Measurements from ENCODE around the gene MRPS12. TPM values are rescaled to one million over a fixed set of nuclear protein-coding genes. Genes with fewer than 3 reads are reported as not detected.
"Not testable (repeated sequence)": the region's sequence is repeated elsewhere in the genome, so short reads cannot be mapped to it uniquely, and the experiment has no call there.

MRPS12 gene
- total RNA-seq, 4 donors from 2014 or later, result 16.9 to 83.8 (median 19.2) TPM

DNA sequence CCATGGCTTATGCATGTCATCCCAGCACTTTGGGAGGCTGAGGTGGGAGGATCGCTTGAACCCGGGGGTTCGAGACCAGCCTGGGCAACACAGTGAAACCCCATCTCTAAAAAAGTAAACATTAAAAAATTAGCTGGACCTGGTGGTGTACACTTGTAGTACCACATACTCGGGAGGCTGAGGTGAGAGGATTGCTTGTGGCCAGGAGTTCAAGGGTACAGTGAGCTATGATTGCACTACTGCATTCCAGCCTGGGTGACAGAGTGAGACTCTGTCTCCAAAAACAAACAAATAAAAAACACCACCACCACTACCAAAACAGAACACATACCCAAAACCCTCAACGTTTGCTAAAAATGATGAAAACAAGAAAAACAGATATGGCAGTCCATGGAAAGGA lies 28.9 kb downstream of the MRPS12 start:
- Histone ChIP-seq H3K4me3 (no peak overlapping the region), H3K4me1 (no peaks in the 10 kb centered on the region), H3K9me3 (no peaks in the 10 kb centered on the region), H3K27me3 (no peaks in the 10 kb centered on the region), H3K36me3 (no peaks in the 10 kb centered on the region), H3K27ac (no peak overlapping the region)
- DNase-seq, result no peak
- no peak for TF ChIP-seq POLR2A (IDR thresholded peaks at IDR 0.05)
- TF ChIP-seq, protein P1, sequence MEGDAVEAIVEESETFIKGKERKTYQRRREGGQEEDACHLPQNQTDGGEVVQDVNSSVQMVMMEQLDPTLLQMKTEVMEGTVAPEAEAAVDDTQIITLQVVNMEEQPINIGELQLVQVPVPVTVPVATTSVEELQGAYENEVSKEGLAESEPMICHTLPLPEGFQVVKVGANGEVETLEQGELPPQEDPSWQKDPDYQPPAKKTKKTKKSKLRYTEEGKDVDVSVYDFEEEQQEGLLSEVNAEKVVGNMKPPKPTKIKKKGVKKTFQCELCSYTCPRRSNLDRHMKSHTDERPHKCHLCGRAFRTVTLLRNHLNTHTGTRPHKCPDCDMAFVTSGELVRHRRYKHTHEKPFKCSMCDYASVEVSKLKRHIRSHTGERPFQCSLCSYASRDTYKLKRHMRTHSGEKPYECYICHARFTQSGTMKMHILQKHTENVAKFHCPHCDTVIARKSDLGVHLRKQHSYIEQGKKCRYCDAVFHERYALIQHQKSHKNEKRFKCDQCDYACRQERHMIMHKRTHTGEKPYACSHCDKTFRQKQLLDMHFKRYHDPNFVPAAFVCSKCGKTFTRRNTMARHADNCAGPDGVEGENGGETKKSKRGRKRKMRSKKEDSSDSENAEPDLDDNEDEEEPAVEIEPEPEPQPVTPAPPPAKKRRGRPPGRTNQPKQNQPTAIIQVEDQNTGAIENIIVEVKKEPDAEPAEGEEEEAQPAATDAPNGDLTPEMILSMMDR (IDR thresholded peaks at IDR 0.05), result no peak
- intact Hi-C loops (cut with DNase I; ENCODE audit: low total_unique reads), result no loop called here

DNA sequence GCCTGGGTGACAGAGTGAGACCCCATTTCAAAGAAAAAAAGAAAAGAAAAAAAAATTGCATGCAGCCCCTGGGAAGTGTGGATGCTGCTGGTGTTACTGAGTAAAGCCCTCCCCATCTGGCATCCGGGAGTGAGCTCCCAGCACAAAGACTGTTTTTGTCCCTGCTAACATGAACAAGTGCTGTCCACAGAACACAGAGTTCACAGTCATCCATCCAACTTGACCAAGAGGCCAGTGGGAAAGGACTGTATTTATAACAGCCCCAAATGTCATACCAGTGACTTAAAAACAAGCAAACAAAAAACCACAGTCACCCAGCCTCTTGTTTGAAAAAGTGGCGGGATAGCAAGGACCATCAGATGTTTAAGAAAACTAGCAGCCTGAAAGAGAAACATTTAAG lies 34.0 kb downstream of the MRPS12 start:
- Histone ChIP-seq H3K36me3 (no peaks in the 10 kb centered on the region), H3K27me3 (no peaks in the 10 kb centered on the region), H3K4me3 (no peak overlapping the region), H3K4me1 (no peaks in the 10 kb centered on the region), H3K27ac (no peak overlapping the region), H3K9me3 (no peaks in the 10 kb centered on the region)
- TF ChIP-seq POLR2A (IDR thresholded peaks at IDR 0.05), result no peak
- TF ChIP-seq, protein P1 (IDR thresholded peaks at IDR 0.05), result no peak
- intact Hi-C loops (cut with DNase I; ENCODE audit: low total_unique reads), result no loop called here
- DNase-seq, result no peak

DNA sequence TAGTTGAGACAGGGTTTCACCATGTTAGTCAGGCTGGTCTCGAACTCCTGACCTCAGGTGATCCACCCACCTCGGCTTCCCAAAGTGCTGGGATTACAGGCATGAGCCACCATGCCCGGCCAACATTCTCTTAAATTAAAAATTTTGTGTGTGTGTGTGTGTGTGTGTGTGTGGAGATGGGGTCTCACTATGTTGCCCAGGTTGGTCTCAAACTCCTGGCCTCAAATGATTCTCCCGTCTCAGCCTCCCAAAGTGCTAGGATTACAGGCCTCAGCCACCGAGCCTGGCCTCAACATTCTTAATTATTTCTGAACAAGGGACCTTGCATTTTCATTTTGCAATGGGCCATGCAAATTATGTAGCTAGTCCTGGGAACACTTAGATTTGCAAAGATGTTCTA lies 35.4 kb downstream of the MRPS12 start:
- H3K27me3 ChIP-seq; H3K36me3 ChIP-seq; DNase-seq; intact Hi-C loops (cut with DNase I; ENCODE audit: low total_unique reads); H3K4me3 ChIP-seq; H3K27ac ChIP-seq; H3K9me3 ChIP-seq; H3K4me1 ChIP-seq: not testable (repeated sequence)

DNA sequence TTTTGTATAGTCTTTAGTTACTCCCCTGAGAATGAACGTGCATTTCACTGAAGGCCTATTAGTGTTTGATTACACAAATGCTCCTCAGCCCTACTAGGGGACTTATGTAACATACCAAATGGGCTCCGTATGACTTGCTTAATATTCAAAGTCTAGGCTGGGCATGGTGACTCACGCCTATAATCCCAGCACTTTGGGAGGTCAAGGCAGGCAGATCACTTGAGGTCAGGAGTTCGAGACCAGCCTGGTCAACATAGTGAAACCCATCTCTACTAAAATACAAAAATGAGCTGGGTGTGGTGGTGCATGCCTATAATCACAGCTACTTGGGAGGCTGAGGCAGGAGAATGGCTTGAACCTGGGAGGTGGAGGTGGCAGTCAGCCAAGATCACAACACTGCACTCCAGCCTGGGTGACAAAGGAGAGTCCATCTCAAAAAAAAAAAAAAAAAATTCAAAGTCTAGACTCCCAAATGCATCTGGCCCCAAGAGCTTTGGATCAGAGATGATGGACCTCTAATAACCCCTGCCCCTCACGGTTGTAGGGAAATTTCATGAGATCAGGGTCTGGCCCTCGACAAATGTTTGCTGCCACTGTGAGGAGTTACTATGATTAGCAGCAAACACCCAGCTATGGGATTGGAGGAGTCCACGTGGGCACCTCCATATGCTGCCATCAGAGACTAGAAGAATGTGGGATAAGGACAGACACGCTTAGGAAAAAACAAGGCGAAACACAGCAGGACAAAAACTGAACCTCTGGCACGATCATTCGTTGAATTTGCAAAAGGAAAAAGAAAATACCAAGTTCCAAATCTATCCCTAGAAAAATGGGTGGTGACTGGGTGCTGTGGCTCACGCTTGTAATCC lies 40.2 kb downstream of the MRPS12 start:
- Histone ChIP-seq H3K36me3 (no peaks in the 10 kb centered on the region), H3K27me3 (no peaks in the 10 kb centered on the region), H3K4me1 (no peaks in the 10 kb centered on the region), H3K9me3 (no peaks in the 10 kb centered on the region), H3K4me3 (no peak overlapping the region), H3K27ac (no peak overlapping the region)
- no peak for DNase-seq
- intact Hi-C loops (cut with DNase I; ENCODE audit: low total_unique reads), result no loop called here
- TF ChIP-seq POLR2A (IDR thresholded peaks at IDR 0.05), result no peak
- TF ChIP-seq, protein P1 (IDR thresholded peaks at IDR 0.05), result no peak

DNA sequence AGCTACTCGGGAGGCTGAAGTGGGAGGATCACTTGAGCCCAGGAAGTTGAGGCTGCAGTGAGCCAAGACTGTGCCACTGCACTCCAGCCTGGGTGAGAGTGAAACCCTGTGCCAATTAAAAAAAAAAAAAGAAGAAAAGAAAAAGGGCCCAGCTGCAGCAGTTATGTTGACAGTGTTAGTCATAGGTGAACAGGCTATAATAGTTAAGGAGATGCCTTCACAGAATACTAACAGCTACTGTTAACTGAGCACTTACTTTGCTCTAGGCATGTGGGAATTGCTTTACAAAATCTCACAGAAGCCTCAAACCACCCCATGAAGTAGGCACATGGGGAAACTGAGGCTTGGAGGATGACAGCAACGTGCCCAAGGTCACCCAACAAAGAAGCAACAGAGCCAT lies 40.9 kb downstream of the MRPS12 start:
- TF ChIP-seq, protein P1 (IDR thresholded peaks at IDR 0.05), result no peak
- no peak for TF ChIP-seq POLR2A (IDR thresholded peaks at IDR 0.05)
- no peaks in the 10 kb centered on the region for H3K36me3 ChIP-seq
- no peak for DNase-seq
- H3K4me3 ChIP-seq, result no peak overlapping the region
- intact Hi-C loops (cut with DNase I; ENCODE audit: low total_unique reads), result no loop called here
- no peaks in the 10 kb centered on the region for H3K9me3 ChIP-seq
- no peaks in the 10 kb centered on the region for H3K27me3 ChIP-seq
- no peak overlapping the region for H3K27ac ChIP-seq
- H3K4me1 ChIP-seq, result no peaks in the 10 kb centered on the region
